IPS-NIHi7 (cell line): ENCODE data around the gene METRN.
A peak's percentile ranks its signal among the peaks of the same experiment; 100 is the strongest.
"Not testable (repeated sequence)": the region's sequence is repeated elsewhere in the genome, so short reads cannot be mapped to it uniquely, and the experiment has no call there.

Experiments used
- DNase-seq: peaks from one replicate; pipeline ENCODE4 v3.0.0; 2012; ENCODE audit warnings: mixed read lengths; ENCODE audit errors: extremely low spot score

The METRN gene

DNA sequence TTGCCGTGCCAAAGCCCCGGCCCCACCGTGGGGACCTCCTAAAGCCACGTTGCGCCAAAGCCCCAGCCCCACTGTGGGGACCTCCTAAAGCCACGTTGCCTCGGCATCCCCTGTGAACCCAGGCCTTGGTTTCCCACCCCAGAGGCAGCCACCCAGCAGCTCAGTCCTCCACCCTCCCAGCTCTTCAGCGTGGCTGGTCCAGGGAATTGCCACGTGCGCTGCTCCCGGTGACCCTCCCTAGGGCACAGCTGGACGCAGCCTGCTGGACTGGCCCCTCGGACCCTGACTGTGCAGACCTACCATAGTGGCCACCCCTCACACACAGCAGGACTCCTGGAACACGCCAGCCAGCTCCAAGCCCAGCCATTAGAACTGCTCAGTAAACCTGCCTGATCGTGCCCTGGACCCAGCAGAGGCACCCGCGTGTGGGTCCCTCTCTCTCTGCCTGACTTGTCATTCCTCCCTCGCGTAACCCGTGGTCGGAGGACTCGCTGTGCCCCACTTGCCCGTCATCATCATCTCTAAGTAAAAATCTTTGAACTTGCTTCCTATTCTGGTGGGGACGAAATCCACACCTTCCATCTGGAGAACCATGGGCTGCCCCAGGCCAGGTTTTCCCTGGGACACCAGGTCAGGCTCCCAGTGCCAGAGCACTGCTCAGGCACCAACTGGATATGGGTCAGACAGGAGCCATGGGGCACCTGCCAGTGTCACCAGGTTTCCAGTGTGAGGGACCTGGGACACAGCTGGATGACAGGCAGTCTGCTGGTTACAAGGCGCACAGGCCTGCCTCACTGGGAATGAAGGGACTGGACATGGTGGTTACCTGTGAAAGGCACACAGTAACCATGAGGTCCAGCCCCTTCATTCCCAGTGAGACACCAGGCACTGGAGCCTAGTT, 20.3 kb downstream of the METRN start:
- DNase-seq: no peak

DNA sequence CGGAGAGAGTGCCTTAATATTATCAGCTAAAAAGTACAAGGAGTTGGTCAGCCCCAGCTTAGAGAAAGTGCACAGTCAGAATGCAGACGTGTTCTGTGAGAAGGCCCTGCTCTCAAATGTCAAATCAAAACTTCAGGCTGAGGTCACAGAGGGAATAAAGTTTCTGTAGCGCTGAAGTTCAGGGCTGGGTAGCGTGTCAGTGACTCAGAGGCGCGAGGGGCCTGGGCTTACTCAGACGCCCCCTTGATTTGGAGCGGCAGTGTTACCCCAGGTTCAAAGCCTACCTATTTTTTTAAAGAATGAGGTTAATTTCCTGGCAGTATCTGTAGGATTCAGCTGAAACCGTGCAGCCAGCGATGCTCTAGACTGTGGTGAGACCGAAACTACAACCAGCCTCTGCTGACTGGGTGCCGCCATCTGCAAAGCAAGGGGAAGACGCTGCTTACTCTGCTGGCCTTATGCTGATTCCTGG, 21.1 kb downstream of the METRN start:
- DNase-seq: no peak

DNA sequence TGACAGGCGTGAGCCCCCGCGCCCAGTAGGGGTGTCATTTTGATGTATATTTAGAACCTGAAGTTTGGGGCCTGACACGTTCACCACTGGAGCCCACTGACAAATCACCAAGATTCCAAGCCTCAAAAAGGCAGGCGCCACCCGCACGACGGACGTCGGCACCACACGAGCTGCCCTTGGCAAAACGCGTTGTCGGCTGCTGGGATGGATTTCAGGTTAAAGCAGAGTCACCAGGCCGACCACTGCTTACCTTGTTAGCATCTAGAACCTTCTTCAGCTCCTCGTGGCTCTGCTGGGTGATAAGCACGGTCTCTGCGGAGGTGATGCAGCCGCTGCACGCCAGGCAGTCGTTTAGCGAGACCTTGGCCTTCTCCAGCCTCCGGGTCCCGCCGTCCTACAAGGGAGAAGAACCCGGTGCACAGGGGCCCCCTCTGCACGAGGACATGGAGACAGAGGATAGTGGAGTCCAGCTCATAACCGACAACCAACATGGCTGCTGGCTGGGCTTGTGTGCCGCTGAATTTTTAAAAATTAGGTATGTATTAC, 22.1 kb downstream of the METRN start:
- DNase-seq: no peak

DNA sequence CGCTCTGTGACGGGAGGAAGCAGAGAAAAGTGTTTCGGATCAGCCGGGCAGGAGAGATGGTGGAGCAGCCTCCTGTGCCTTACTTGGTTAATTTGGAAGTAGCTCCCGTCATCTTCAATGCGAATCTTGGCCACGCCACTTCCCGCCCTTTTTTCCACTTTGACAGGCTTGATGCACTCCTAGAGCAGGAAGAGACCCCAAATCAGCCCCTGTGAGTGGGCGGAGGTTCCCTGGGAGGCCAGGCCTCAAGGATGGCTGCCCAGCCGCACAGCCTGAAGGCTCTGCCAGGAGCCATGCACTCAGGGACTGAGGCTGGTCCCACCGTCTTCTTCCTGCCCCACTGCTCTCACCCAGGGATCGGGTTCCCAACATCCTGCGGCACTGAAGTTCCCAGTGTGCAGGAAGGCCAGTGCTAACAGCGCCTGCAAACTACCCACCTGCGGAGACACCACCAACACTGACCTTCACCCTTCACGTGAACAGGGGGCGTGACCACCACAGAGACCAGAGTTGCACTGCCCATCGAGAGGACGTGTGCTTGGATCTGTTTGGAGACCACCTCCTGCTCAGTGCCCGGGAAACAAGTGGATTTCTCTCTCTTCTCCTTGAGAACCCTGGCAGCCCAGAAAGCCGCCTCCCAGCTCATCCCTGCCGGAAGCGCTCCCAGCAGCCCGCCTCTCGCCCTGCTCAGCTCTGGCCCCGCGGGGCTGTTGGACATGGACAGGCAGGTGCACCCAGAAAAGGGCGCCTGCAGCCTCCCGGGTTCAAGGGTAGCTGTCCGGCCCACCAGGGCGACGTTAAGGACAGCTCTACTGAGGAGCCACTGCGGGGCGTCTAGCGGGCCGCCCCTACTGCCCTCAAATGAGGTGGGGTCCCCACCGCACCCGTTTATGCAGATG, 24.9 kb downstream of the METRN start:
- no peak for DNase-seq

DNA sequence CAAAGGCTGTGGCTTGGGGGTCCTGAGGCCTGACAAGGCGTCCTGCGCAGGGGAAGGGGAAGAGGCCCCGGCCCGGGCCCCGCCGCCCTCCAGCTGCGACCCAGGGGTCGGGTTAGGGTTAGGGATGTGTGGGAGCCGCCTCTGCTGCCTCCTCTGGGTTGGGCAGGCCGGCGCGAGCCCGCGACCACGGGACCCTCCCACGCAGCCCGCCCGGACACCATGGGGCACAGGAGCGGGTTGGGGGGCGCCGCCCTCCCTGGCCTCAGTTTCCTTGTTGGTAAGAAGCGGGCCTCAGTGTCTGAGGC, 25.5 kb downstream of the METRN start:
- no peak for DNase-seq

- DNase-seq: peak; percentile 96
Measured at GRCh38 chr16:740764-741505, 26.0 kb downstream of the METRN start, which contains the start of gene CIAO3. TSS of gene CIAO3 (minus strand) at chr16:740997. CDS start at chr16:740985, 12 bp downstream.

GRCh38 chr16:741986-742629, 27.2 kb downstream of the METRN start:
- DNase-seq: no peak

DNA sequence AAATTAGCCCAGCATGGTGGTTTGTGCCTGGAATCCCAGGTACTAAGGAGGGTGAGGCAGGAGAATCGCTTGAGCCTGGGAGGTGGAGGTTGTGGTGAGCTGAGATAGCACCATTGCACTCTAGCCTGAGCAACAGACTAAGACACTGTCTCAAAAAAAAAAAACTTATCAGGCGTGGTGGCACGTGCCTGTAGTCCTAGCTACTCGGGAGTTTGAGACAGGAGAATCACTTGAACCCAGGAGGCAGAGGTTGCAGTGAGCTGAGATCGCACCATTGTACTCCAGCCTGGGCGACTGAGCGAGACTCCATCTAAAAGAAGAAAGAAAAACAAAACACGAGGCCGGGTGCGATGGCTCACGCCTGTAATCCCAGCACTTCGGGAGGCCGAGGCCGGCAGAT, 28.0 kb downstream of the METRN start:
- not testable (repeated sequence) for DNase-seq

GRCh38 chr16:743794-744500, 29.0 kb downstream of the METRN start:
- DNase-seq: no peak

DNA sequence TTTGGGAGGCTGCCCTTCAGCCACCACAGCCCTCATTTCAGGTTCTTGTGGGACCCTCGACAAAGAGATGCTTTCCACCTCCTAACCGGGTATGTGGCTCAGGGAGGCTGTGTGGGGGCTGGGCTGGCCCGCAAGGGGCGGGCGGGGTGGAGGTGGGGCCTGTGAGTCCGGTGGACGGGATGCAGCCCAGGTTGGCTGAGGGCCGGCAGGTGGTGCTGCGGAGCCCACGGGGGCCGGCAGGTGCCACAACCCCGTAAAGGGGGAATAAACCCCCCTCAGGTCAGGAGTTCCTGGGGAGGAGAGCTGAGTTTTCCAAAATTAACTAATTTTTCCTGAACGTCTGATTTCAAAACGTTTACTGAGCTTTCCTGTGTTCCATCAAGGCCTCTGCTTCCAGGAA, 30.8 kb downstream of the METRN start:
- peak; percentile 95 for DNase-seq

DNA sequence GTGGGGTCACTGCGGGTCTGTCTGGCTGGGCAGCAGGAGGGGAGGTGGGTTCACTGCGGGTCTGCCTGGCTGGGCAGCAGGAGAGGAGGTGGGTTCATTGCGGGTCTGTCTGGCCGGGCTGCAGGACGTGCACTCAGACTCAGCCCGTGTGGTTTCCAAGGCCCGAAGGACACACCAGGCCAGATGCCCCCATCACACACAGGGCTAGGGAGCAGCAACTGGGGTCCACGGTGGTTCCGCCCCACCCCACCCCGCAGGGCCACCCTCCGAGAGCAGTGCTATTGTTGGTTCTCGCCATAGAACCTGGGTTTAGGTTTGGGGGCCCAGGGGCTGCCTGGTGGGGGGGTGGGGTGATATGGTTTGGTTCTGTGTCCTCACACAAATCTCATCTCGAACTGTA, 31.7 kb downstream of the METRN start:
- no peak for DNase-seq

DNA sequence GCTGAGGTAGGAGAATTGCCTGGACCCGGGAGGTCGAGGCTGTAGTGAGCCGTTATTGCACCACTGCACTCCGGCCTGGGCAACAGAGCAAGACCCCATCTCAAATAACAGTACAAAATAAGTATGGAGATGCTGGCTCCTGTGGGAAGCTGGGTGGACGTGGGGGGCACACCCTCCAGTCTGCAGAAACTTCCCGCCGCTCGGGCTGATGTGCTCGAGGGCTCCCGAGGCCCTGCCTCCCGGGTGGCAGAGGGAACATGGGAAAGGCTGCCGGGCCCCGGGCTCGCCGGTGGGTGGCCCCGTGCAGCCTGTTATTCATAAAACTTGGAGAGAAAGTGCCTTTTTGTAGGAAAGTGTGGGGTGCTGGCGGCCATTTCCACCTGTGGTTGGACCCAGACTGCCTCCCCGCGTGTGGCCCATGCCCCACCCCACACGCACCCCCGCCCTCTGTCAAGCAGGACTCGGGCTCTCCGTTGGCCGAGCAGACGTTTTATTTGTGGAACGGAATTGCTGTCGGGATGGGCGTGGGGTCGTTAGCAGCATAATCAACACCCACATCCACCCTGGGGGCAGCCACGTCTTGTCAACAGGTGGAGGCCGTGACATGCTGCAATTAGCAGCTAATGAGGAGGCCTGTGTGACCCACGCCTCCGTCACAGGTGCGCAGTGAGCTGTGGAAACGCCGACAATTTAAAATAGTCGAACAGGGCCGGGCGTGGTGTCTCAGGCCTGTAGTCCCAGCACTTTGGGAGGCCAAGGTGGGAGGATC, 33.2 kb downstream of the METRN start:
- no peak for DNase-seq

DNA sequence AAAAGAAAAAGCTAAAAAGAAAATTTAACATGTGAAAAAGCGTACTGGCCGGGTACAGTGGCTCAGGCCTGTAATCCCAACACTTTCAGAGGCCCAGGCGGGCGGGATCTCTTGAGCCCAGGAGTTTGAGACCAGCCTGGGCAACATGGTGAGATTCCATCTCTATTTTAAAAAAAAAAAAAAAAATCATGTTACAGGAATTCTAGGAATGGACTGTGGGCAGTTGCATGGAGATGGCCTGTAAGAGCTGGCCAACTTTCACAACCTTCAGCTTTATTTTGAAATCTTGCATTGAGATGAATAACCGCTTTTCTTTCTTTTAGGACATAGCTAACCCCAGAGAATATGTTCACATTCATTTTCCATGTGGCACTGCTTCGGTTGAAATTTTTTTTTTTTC, 34.1 kb downstream of the METRN start:
- DNase-seq: no peak

GRCh38 chr16:750485-750884, 35.6 kb downstream of the METRN start:
- no peak for DNase-seq

GRCh38 chr16:751152-752006, 36.5 kb downstream of the METRN start:
- DNase-seq: no peak

GRCh38 chr16:752007-752312, 37.0 kb downstream of the METRN start:
- DNase-seq: peak; percentile 33

- not testable (repeated sequence) for DNase-seq
Measured at GRCh38 chr16:754121-754607, 39.2 kb downstream of the METRN start.

DNA sequence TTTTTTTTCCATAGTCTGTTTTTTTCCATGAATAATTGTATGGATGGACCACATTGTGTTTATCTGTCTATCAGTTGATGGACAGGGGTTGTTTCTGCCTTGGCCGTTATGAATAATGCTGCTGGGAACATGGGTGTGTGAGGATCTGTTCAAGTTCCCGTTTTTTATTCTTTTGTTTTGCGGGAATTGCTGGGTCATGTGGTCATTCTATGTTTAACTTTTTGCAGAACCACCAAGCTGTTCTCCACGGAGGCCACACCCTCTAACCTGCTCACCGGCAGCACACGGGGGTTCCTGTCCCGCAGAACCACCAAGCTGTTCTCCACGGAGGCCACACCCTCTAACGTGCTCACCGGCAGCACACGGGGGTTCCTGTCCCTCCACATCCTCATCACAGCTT, 39.7 kb downstream of the METRN start:
- no peak for DNase-seq

DNA sequence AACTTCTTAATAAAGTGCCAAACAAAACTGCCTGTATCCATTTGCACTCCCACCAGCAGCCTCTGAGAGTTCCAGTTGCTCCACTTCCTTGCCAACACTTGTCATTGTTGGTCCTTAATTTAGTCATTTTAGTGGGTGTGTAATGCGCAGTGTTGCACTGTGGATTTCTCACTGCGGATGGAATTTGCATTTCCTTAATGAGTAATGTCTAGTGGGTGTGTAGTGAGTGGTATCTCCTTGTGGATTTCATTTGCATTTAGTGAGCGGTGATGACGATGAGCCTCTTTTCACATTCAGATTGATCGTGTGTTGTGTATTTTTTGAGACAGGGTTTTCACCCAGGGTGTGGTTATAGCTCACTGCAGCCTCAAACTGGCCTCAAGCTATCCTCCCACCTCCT, 41.5 kb downstream of the METRN start:
- DNase-seq: no peak
